Uterus (tissue), 2 donors: Measurements from ENCODE around the gene USP9Y.

Experiments used
- POLR2A ChIP-seq, 2 donors: fragments of 450-650 bp; IDR thresholded peaks; one replicate each; pipeline ENCODE4 v1.6.1; 2016; ENCODE audit warnings: antibody characterized with exemption in 2 of 2, mild to moderate bottlenecking in 1 of 2, moderate library complexity in 1 of 2
- TF ChIP-seq, protein P1 (sequence below), 4 experiments: fragments of 200-600 bp in 2 of 4; fragments of 450-650 bp in 2 of 4; sonication (generic) in 2 of 4; IDR thresholded peaks; one replicate each; pipeline ENCODE4 v1.5.1; 2016 to 2019; ENCODE audit warnings: antibody characterized with exemption in 4 of 4, mild to moderate bottlenecking in 2 of 4, moderate library complexity in 1 of 4

DNA sequence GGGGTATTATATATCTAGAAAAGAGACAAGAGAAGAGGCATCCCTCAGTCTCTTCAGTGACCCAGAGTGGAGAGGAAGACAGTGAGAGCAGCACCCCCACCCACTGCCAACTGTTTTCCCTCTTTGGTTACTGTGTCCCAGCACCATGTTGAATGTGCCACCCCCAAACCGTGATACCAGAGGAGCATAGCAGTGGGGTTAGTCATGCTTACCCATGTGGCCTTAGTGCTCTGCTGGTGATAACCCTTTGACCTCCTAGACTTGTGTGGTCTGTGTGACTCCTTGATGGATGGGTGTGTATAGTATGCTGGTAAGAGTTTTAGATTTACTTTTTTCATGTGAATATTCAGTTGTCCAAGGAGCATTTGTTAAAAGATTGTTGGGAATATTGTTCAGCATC is 48.3 kb downstream of the USP9Y start:
- TF ChIP-seq, protein P1, sequence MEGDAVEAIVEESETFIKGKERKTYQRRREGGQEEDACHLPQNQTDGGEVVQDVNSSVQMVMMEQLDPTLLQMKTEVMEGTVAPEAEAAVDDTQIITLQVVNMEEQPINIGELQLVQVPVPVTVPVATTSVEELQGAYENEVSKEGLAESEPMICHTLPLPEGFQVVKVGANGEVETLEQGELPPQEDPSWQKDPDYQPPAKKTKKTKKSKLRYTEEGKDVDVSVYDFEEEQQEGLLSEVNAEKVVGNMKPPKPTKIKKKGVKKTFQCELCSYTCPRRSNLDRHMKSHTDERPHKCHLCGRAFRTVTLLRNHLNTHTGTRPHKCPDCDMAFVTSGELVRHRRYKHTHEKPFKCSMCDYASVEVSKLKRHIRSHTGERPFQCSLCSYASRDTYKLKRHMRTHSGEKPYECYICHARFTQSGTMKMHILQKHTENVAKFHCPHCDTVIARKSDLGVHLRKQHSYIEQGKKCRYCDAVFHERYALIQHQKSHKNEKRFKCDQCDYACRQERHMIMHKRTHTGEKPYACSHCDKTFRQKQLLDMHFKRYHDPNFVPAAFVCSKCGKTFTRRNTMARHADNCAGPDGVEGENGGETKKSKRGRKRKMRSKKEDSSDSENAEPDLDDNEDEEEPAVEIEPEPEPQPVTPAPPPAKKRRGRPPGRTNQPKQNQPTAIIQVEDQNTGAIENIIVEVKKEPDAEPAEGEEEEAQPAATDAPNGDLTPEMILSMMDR (IDR thresholded peaks at IDR 0.05) = no peak
- TF ChIP-seq POLR2A (IDR thresholded peaks at IDR 0.05) = no peak
